22Rv1 (cell line): ENCODE measurements around the gene THBS3.

Experiments used
- CTCF ChIP-seq: fragments of 450-650 bp; IDR thresholded peaks from 2 replicates; pipeline ENCODE4 v1.5.1; 2017; ENCODE audit warnings: mild to moderate bottlenecking
- ZFX ChIP-seq: fragments of 450-650 bp; IDR thresholded peaks from 2 replicates; pipeline ENCODE4 v1.6.1; 2017; ENCODE audit warnings: antibody characterized with exemption, borderline replicate concordance

GRCh38 chr1:155205969-155206593, 1.6 kb downstream of the THBS3 start:
- no peak for TF ChIP-seq CTCF
- no peak for TF ChIP-seq ZFX
